Esophagus squamous epithelium (tissue), 4 donors: ENCODE results near the gene ACTR1B.

Source experiments
- POLR2A ChIP-seq, 4 donors: fragments of 450-650 bp; IDR thresholded peaks; one replicate each; pipeline ENCODE4 v1.6.1; 2017; ENCODE audit warnings: antibody characterized with exemption in 4 of 4, mild to moderate bottlenecking in 4 of 4, moderate library complexity in 3 of 4
- TF ChIP-seq, protein P1 (sequence below), 6 experiments: fragments of 450-650 bp in 4 of 6; fragments of 200-600 bp in 2 of 6; sonication (generic) in 2 of 6; IDR thresholded peaks; one replicate each; pipeline ENCODE4 v1.5.1; 2016 to 2019; ENCODE audit warnings: antibody characterized with exemption in 6 of 6, mild to moderate bottlenecking in 4 of 6, moderate library complexity in 4 of 6

- TF ChIP-seq, protein P1, sequence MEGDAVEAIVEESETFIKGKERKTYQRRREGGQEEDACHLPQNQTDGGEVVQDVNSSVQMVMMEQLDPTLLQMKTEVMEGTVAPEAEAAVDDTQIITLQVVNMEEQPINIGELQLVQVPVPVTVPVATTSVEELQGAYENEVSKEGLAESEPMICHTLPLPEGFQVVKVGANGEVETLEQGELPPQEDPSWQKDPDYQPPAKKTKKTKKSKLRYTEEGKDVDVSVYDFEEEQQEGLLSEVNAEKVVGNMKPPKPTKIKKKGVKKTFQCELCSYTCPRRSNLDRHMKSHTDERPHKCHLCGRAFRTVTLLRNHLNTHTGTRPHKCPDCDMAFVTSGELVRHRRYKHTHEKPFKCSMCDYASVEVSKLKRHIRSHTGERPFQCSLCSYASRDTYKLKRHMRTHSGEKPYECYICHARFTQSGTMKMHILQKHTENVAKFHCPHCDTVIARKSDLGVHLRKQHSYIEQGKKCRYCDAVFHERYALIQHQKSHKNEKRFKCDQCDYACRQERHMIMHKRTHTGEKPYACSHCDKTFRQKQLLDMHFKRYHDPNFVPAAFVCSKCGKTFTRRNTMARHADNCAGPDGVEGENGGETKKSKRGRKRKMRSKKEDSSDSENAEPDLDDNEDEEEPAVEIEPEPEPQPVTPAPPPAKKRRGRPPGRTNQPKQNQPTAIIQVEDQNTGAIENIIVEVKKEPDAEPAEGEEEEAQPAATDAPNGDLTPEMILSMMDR (IDR thresholded peaks at IDR 0.05) = no peak
- no peak for TF ChIP-seq POLR2A (IDR thresholded peaks at IDR 0.05)
These were observed 10.0 kb downstream of the ACTR1B start for GRCh38 chr2:97653874-97654273.
